DOHH2 (cell line): Measurements from ENCODE around the gene TAF10.

ENCODE experiments used
- H3F3A ChIP-seq: fragments of 200-600 bp; sonication (generic), shearing (Covaris generic); 2 replicates; pipeline ENCODE4 v1.6.0; 2016; ENCODE audit warnings: antibody characterized with exemption, mild to moderate bottlenecking; ENCODE audit not compliant: control insufficient read depth, insufficient read depth
- H3K27ac ChIP-seq: fragments of 200-600 bp; sonication (generic); 2 replicates; pipeline ENCODE4 v1.5.1; 2014; ENCODE audit warnings: low read depth, mild to moderate bottlenecking, low read length, moderate library complexity
- H3K27me3 ChIP-seq: fragments of 200-600 bp; sonication (generic); 2 replicates; pipeline ENCODE4 v1.6.1; 2014; ENCODE audit warnings: mild to moderate bottlenecking, low read length, mixed read lengths; ENCODE audit not compliant: control insufficient read depth
- H3K36me3 ChIP-seq: fragments of 200-600 bp; sonication (generic); 2 replicates; pipeline ENCODE4 v1.6.1; 2014; ENCODE audit warnings: mild to moderate bottlenecking, low read length, moderate library complexity, mixed read lengths; ENCODE audit not compliant: control insufficient read depth
- H3K4me1 ChIP-seq: fragments of 200-600 bp; sonication (generic); 2 replicates; pipeline ENCODE4 v1.6.1; 2014; ENCODE audit warnings: mild to moderate bottlenecking, low read length, mixed read lengths; ENCODE audit not compliant: control insufficient read depth
- H3K4me2 ChIP-seq: fragments of 200-600 bp; sonication (generic); 2 replicates; pipeline ENCODE4 v1.6.0; 2014; ENCODE audit warnings: mild to moderate bottlenecking, low read length, moderate library complexity
- H3K4me3 ChIP-seq: fragments of 200-600 bp; sonication (generic); 2 replicates; pipeline ENCODE4 v1.5.1; 2014; ENCODE audit warnings: mild to moderate bottlenecking, low read length, mixed read lengths
- H3K79me2 ChIP-seq: fragments of 200-600 bp; sonication (generic); 2 replicates; pipeline ENCODE4 v1.6.1; 2014; ENCODE audit warnings: mild to moderate bottlenecking, low read length, mixed read lengths; ENCODE audit not compliant: control insufficient read depth
- H3K9me2 ChIP-seq: fragments of 200-600 bp; sonication (generic); replicated peaks from 2 replicates; pipeline ENCODE4 v1.6.1; 2014; ENCODE audit warnings: mild to moderate bottlenecking, low read length, mixed read lengths; ENCODE audit not compliant: control insufficient read depth
- H3K9me3 ChIP-seq: fragments of 200-600 bp; sonication (generic); 2 replicates; pipeline ENCODE4 v1.6.1; 2014; ENCODE audit warnings: antibody characterized with exemption, low read length, mixed read lengths; ENCODE audit not compliant: control insufficient read depth, insufficient read depth
- H4K20me1 ChIP-seq: fragments of 200-600 bp; sonication (generic); 2 replicates; pipeline ENCODE4 v1.6.0; 2014; ENCODE audit warnings: low read depth, mild to moderate bottlenecking, antibody characterized with exemption, low read length, moderate library complexity; ENCODE audit not compliant: control insufficient read depth, insufficient read depth
- CTCF ChIP-seq: fragments of 200-600 bp; sonication (generic); IDR thresholded peaks from one replicate; pipeline ENCODE4 v1.5.1; 2014; ENCODE audit warnings: antibody characterized with exemption, mild to moderate bottlenecking, low read depth, low read length; ENCODE audit not compliant: poor library complexity, severe bottlenecking
- EZH2phosphoT487 ChIP-seq: fragments of 200-600 bp; sonication (generic); IDR thresholded peaks from 2 replicates; pipeline ENCODE4 v1.6.1; 2017; ENCODE audit warnings: borderline replicate concordance, mild to moderate bottlenecking, antibody characterized with exemption, low read length, moderate library complexity, mixed read lengths

The TAF10 gene

GRCh38 chr11:6632116-6633073 lies 20.4 kb upstream of the TAF10 start:
- no peak for TF ChIP-seq CTCF
- TF ChIP-seq EZH2phosphoT487 = no peak
- Histone ChIP-seq H3K4me2 (no peak overlapping the region), H3K9me2 (no peaks in the 10 kb centered on the region), H3K36me3 (no peaks in the 10 kb centered on the region), H3K4me1 (no peaks in the 10 kb centered on the region), H4K20me1 (no peaks in the 10 kb centered on the region), H3F3A (no peaks in the 10 kb centered on the region), H3K4me3 (no peak overlapping the region), H3K9me3 (no peaks in the 10 kb centered on the region), H3K27ac (no peak overlapping the region), H3K27me3 (no peaks in the 10 kb centered on the region), H3K79me2 (no peaks in the 10 kb centered on the region)

- no peaks in the 10 kb centered on the region for H3K36me3 ChIP-seq
- no peak overlapping the region for H3K4me2 ChIP-seq
- H3K4me3 ChIP-seq = no peak overlapping the region
- H4K20me1 ChIP-seq = no peaks in the 10 kb centered on the region
- no peaks in the 10 kb centered on the region for H3K9me3 ChIP-seq
- no peaks in the 10 kb centered on the region for H3K4me1 ChIP-seq
- no peaks in the 10 kb centered on the region for H3K79me2 ChIP-seq
- no peak overlapping the region for H3K27ac ChIP-seq
- TF ChIP-seq EZH2phosphoT487 (no peak), CTCF (no peak)
- no peaks in the 10 kb centered on the region for H3K27me3 ChIP-seq
- no peaks in the 10 kb centered on the region for H3K9me2 ChIP-seq
- H3F3A ChIP-seq = no peaks in the 10 kb centered on the region
Measured at GRCh38 chr11:6631361-6631890, 19.4 kb upstream of the TAF10 start.

- Histone ChIP-seq H3K4me2 (no peak overlapping the region), H3K27ac (no peak overlapping the region), H3K36me3 (no peaks in the 10 kb centered on the region), H4K20me1 (no peaks in the 10 kb centered on the region), H3K4me1 (no peaks in the 10 kb centered on the region), H3K79me2 (no peaks in the 10 kb centered on the region), H3K4me3 (no peak overlapping the region), H3K9me2 (no peaks in the 10 kb centered on the region), H3K27me3 (no peaks in the 10 kb centered on the region), H3F3A (no peaks in the 10 kb centered on the region), H3K9me3 (no peaks in the 10 kb centered on the region)
- no peak for TF ChIP-seq EZH2phosphoT487
- TF ChIP-seq CTCF = no peak
Measured at GRCh38 chr11:6630632-6631291, 18.7 kb upstream of the TAF10 start.
